SU-DHL-6 (cell line): ENCODE data around the gene TIMM17B.

ENCODE experiments used
- CTCF ChIP-seq: fragments of 200-600 bp; sonication (generic); IDR thresholded peaks from one replicate; pipeline ENCODE4 v1.5.1; 2017; ENCODE audit warnings: antibody characterized with exemption, mild to moderate bottlenecking, low read length, moderate library complexity; ENCODE audit not compliant: insufficient read depth, poor library complexity, severe bottlenecking
- EZH2phosphoT487 ChIP-seq: fragments of 200-600 bp; sonication (generic), shearing (Covaris generic); conservative IDR thresholded peaks from 2 replicates; pipeline ENCODE4 v1.6.1; 2018; ENCODE audit warnings: mild to moderate bottlenecking, antibody characterized with exemption, low read length, moderate library complexity, mixed read lengths

GRCh38 chrX:48927736-48928382, 30.3 kb upstream of the TIMM17B start:
- no peak for TF ChIP-seq CTCF
- TF ChIP-seq EZH2phosphoT487 = no peak
